Endothelial cell of umbilical vein (primary cell): Measurements from ENCODE around the gene OR10H1. TPM values are rescaled to one million over a fixed set of nuclear protein-coding genes. Genes with fewer than 3 reads are reported as not detected.

Source experiments
- BruUV-seq: library from RNA; stranded (reverse); fragments of 400-500 nt; replicated peaks from 2 replicates; lab custom pipeline; 2021; lab: Mats Ljungman, UMichigan
- CTCF ChIA-PET: fragments of 300-600, 350-600 bp; sonication (Branson Sonifier 250); formaldehyde crosslinking; loops from one replicate; lab custom pipeline; 2021; ENCODE audit warnings: antibody characterized with exemption, inconsistent platforms; lab: Charles Lee
- POLR2A ChIA-PET: fragments of 300-600, 350-600 bp; sonication (Branson Sonifier 250); formaldehyde crosslinking; loops from one replicate; lab custom pipeline; 2021; ENCODE audit warnings: antibody characterized with exemption, inconsistent platforms; lab: Charles Lee
- DNase-seq: peaks from one replicate; pipeline ENCODE4 v3.0.0-alpha.2; 2011; ENCODE audit warnings: low read depth, low spot score
- FAIRE-seq: peaks from 2 replicates; lab custom pipeline; 2011; peaks lifted over from hg19 to GRCh38; lab: Jason Lieb, UNC
- H2AFZ ChIP-seq: 2 replicates; pipeline ENCODE4 v1.6.0; 2012; ENCODE audit warnings: low read depth, low read length, control low read depth, inconsistent platforms
- H3K27ac ChIP-seq: 2 replicates; pipeline ENCODE4 v1.5.1; 2011; ENCODE audit warnings: low read depth, mild to moderate bottlenecking, control low read depth, low read length, moderate library complexity; ENCODE audit not compliant: insufficient read depth
- H3K27me3 ChIP-seq, 2 experiments: 2 replicates each; pipeline versions ENCODE4 v1.6.0 to v1.6.1; 2011; ENCODE audit warnings: low read length in 2 of 2, mixed read lengths in 1 of 2; ENCODE audit not compliant: control insufficient read depth in 2 of 2, insufficient read depth in 2 of 2
- H3K36me3 ChIP-seq, 2 experiments: 2 replicates in 1 of 2; 3 replicates in 1 of 2; pipeline ENCODE4 v1.5.1; 2011; ENCODE audit warnings: low read length in 2 of 2, mild to moderate bottlenecking in 1 of 2, moderate library complexity in 1 of 2; ENCODE audit not compliant: control insufficient read depth in 2 of 2, insufficient read depth in 2 of 2; ENCODE audit errors: extremely low read depth in 1 of 2
- H3K4me1 ChIP-seq: 3 replicates; pipeline ENCODE4 v1.5.1; 2011; ENCODE audit warnings: mild to moderate bottlenecking, low read length; ENCODE audit not compliant: control insufficient read depth, insufficient read depth; ENCODE audit errors: extremely low read depth
- H3K4me2 ChIP-seq: 2 replicates; pipeline ENCODE4 v1.6.1; 2011; ENCODE audit warnings: low read length, control low read depth, mixed read lengths; ENCODE audit not compliant: insufficient read depth
- H3K4me3 ChIP-seq, 3 experiments: fragments of 200-600 bp in 1 of 3; sonication (generic), shearing (Covaris generic) in 1 of 3; replicated peaks in 1 of 3; 2 replicates each; pipeline ENCODE4 v1.5.1; 2011 to 2016; ENCODE audit warnings: control low read depth in 3 of 3, low read length in 3 of 3, mild to moderate bottlenecking in 2 of 3, inconsistent platforms in 1 of 3, low read depth in 1 of 3, moderate library complexity in 1 of 3; ENCODE audit not compliant: insufficient read depth in 1 of 3
- H3K79me2 ChIP-seq: 2 replicates; pipeline ENCODE4 v1.6.0; 2012; ENCODE audit warnings: low read length, inconsistent platforms; ENCODE audit not compliant: control insufficient read depth, insufficient read depth
- H3K9ac ChIP-seq: replicated peaks from 2 replicates; pipeline ENCODE3; 2011; ENCODE audit warnings: low read length, control low read depth; ENCODE audit not compliant: insufficient read depth; ENCODE audit errors: extremely low read depth
- H3K9me1 ChIP-seq: replicated peaks from 3 replicates; pipeline ENCODE4 v1.6.0; 2011; ENCODE audit warnings: mild to moderate bottlenecking, low read length; ENCODE audit not compliant: control insufficient read depth, insufficient read depth; ENCODE audit errors: extremely low read depth
- H3K9me3 ChIP-seq: replicated peaks from 2 replicates; pipeline ENCODE4 v1.5.1; 2012; ENCODE audit warnings: low read length, inconsistent platforms; ENCODE audit not compliant: control insufficient read depth, insufficient read depth
- H4K20me1 ChIP-seq: replicated peaks from 2 replicates; pipeline ENCODE3; 2011; ENCODE audit warnings: mild to moderate bottlenecking, low read length; ENCODE audit not compliant: control insufficient read depth, insufficient read depth; ENCODE audit errors: extremely low read depth
- CTCF ChIP-seq, 2 donors: IDR thresholded peaks; 1 replicate in 1 of 2; 2 replicates in 1 of 2; pipeline ENCODE4 v1.5.1; 2011; ENCODE audit warnings: low read length in 2 of 2, mild to moderate bottlenecking in 2 of 2, moderate library complexity in 2 of 2, control low read depth in 1 of 2, inconsistent platforms in 1 of 2, low read depth in 1 of 2; ENCODE audit not compliant: insufficient read depth in 1 of 2; ENCODE audit errors: extremely low read depth in 1 of 2
- EZH2 ChIP-seq: IDR thresholded peaks from 2 replicates; pipeline ENCODE4 v1.6.1; 2012; ENCODE audit warnings: borderline replicate concordance, low read depth, mild to moderate bottlenecking, moderate library complexity, low read length, inconsistent platforms; ENCODE audit not compliant: severe bottlenecking
- FOS ChIP-seq: IDR thresholded peaks from 2 replicates; pipeline ENCODE4 v1.6.1; 2011; ENCODE audit warnings: mild to moderate bottlenecking, low read length, moderate library complexity, borderline replicate concordance; ENCODE audit not compliant: insufficient read depth
- GATA2 ChIP-seq: IDR thresholded peaks from 2 replicates; pipeline ENCODE4 v1.7.0; 2011; ENCODE audit warnings: low read depth, mild to moderate bottlenecking, moderate library complexity, mixed read lengths, low read length; ENCODE audit not compliant: insufficient read length, insufficient read depth
- JUN ChIP-seq: IDR thresholded peaks from 2 replicates; pipeline ENCODE4 v1.6.1; 2011; ENCODE audit warnings: borderline replicate concordance, low read depth; ENCODE audit not compliant: insufficient read length, insufficient read depth
- MAX ChIP-seq: IDR thresholded peaks from 2 replicates; pipeline ENCODE4 v1.6.1; 2011; ENCODE audit not compliant: insufficient read depth, insufficient read length
- MYC ChIP-seq: IDR thresholded peaks from one replicate; pipeline ENCODE4 v1.6.1; 2011; ENCODE audit warnings: mild to moderate bottlenecking, low read depth, low read length
- POLR2A ChIP-seq: IDR thresholded peaks from 2 replicates; pipeline ENCODE4 v1.6.1; 2012; ENCODE audit warnings: low read depth, mild to moderate bottlenecking, control low read depth, low read length
- POLR2AphosphoS5 ChIP-seq: IDR thresholded peaks from 2 replicates; pipeline ENCODE4 v1.6.1; 2012; ENCODE audit warnings: low read depth, mild to moderate bottlenecking, control low read depth, low read length, moderate library complexity; ENCODE audit not compliant: insufficient read depth
- dilution Hi-C: fragments of 300-500 bp; cut with MboI; formaldehyde crosslinking; loops from one replicate; pipeline ENCODE4 v1.15.0; 2019; ENCODE audit warnings: low sequenced_read_pairs; ENCODE audit not compliant: extremely low pct_ligation_motif_present
- intact Hi-C: fragments of 100-400 bp; cut with micrococcal nuclease; formaldehyde crosslinking; loops from one replicate; pipeline ENCODE4 v1.10.0; 2022
- polyA plus RNA-seq, 4 experiments: library from polyadenylated mRNA; depleted of rRNA in 3 of 4; stranded (reverse) in 3 of 4; unstranded in 1 of 4; fragments of >200 nt; gene quantifications; 2 replicates each; pipeline versions ENCODE4 v1.2.1 to v1.2.3, GENCODE V29; 2011 to 2012; ENCODE audit warnings: missing spikeins in 1 of 4
- total RNA-seq: library from RNA; stranded (reverse); gene quantifications from 2 replicates; pipeline ENCODE4 v1.2.3, GENCODE V29; 2021

OR10H1 gene
- total and polyA plus RNA-seq, 2 donors (not counting 3 experiments of a cell fraction or from before 2014, with no cell fraction given), result not detected

- no peak overlapping the region for H3K27ac ChIP-seq
- H3K9me1 ChIP-seq, result no peaks in the 10 kb centered on the region
- no peak overlapping the region for H3K9ac ChIP-seq
- no peaks in the 10 kb centered on the region for H4K20me1 ChIP-seq
- dilution Hi-C loops, result no loop called here
- H3K79me2 ChIP-seq, result no peaks in the 10 kb centered on the region
- no peaks in the 10 kb centered on the region for H3K4me1 ChIP-seq
- no peaks in the 10 kb centered on the region for H3K36me3 ChIP-seq
- BruUV-seq, result no TSS peak
- POLR2A ChIA-PET, result no interaction called here
- CTCF ChIA-PET, result no interaction called here
- TF ChIP-seq GATA2 (no peak), MAX (no peak), MYC (no peak), CTCF (IDR thresholded peaks at IDR 0.05; ENCODE audit: extremely low read depth in 1 of 2, insufficient read depth in 1 of 2, low read depth in 1 of 2, low read length in 2 of 2) (no peak), POLR2A (no peak), FOS (no peak), JUN (no peak), POLR2AphosphoS5 (no peak), EZH2 (no peak)
- no peak for DNase-seq
- intact Hi-C loops, result no loop called here
- no peak for FAIRE-seq
- no peaks in the 10 kb centered on the region for H3K27me3 ChIP-seq
- no peak overlapping the region for H2AFZ ChIP-seq
- no peak overlapping the region for H3K4me2 ChIP-seq
- no peak overlapping the region for H3K4me3 ChIP-seq
- H3K9me3 ChIP-seq, result no peaks in the 10 kb centered on the region
These were observed 45.1 kb upstream of the OR10H1 start for GRCh38 chr19:15860522-15860921.
